Measurements from ENCODE around the gene DCST2. TPM values are rescaled to one million over a fixed set of nuclear protein-coding genes. Genes with fewer than 3 reads are reported as not detected.
"Not testable (repeated sequence)": the region's sequence is repeated elsewhere in the genome, so short reads cannot be mapped to it uniquely, and the experiment has no call there.

DCST2 gene
- total RNA-seq, 1 donor from 2014 or later, result 1.4 TPM

GRCh38 chr1:155000726-155001424 lies 32.7 kb downstream of the DCST2 start:
- ATAC-seq (peak; percentile 56), DNase-seq (ENCODE audit: low spot score) (peak; percentile 97)

- ATAC-seq, result no peak
- DNase-seq (ENCODE audit: low spot score), result peak; percentile 72
Measured at GRCh38 chr1:155000411-155000725, 33.2 kb downstream of the DCST2 start.

DNA sequence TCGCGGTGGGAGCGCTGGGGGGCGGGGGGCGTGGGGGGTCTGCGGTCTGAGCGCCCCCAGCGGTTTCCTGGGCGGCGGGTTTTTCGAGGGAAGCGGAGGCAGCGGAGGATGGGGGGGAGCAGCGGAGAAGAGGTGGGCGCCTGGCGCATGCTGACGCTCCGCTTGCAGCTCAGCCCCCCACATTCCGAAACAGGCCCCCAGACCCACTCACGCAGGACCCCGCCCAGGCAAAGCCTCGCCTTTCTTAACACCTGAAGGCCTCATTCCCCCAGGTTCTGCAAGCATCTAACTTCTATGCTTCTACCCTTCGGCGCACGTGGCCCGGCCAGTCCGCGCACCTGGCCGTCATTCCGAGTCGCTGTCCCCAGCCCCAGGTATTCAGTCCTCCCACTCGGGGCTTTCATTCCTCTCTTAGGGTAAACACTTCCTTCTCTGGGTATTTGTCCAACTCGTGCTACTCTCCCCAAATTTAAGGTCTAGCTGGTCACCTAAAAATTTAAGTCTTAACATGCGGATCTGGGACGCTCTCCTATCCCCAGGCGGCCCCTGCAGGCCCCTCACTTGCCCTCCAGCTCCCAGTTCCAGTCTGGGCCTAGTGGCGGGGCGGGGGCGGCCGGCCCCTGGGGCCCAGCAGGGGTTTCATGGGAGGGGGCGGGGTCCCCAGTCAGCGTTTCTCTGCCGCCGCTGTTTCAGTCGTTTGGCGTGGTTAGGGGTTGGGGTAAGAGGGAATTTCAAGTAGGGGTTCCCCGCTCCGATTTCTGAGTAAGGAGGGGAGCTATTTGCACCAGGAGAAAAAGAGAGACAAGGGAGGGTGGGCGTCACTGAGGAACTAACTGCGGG lies 33.8 kb downstream of the DCST2 start:
- no peak for DNase-seq (ENCODE audit: low spot score)
- no peak for ATAC-seq

GRCh38 chr1:154998818-154999570 lies 34.6 kb downstream of the DCST2 start:
- ATAC-seq (no peak), DNase-seq (ENCODE audit: low spot score) (peak; percentile 68)

GRCh38 chr1:154998201-154998780 lies 35.3 kb downstream of the DCST2 start:
- DNase-seq (ENCODE audit: low spot score) (peak; percentile 51), ATAC-seq (no peak)

DNA sequence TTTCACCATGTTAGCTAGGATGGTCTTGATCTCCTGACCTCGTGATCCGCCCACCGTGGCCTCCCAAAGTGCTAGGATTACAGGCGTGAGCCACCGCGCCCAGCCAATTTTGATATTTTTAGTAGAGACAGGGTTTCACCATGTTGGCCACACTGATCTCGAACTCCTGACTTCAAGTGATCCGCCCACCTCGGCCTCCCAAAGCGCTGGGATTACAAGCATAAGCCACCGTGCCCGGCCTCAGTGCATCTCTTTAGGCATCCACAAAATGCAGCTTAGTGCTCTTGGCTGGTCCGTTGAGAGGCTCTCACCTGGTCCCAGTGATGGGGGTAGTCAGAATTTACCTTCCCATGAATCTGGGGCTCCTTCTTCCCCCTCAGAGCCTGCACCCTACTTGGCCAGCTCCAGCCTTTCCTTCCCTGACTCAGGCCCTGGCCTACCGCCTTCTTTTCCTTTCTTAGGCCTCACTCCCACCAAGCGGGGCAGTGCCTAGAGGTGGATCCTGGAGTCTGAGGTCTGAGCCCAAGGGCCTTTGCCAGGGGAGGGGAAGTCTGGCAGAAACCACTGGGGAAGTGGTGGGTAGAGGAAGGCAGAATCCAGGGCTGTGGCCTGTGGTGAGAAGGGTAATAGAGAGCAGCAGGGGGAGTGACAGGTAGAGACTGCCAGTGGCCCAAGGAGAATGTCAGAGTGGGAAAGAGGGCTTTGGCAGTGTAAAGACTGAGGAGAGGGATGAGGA lies 36.4 kb downstream of the DCST2 start:
- no peak for ATAC-seq
- DNase-seq (ENCODE audit: low spot score), result peak; percentile 45

GRCh38 chr1:154995301-154995983 lies 38.1 kb downstream of the DCST2 start:
- ATAC-seq (peak; percentile 47), DNase-seq (ENCODE audit: low spot score) (peak; percentile 60)

DNA sequence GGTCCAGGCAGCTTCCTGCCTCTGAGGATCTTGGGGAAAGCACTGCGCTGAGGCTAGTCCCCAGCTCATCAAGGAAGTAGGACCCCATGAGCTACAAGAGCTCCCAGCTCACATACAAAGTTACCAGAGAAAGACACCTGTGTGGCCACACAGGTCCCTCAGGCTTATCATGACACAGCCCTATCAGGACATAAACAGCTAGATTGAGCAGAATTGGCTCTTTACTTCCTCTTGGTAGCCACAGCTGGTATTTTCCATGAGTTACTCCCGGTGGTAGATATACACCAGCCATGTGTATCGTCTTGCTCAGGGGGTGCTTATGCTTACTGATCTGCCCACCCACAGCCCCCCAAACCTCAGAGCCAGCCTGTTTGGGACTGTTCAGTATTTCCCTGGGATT lies 39.0 kb downstream of the DCST2 start:
- no peak for ATAC-seq
- no peak for DNase-seq (ENCODE audit: low spot score)

DNA sequence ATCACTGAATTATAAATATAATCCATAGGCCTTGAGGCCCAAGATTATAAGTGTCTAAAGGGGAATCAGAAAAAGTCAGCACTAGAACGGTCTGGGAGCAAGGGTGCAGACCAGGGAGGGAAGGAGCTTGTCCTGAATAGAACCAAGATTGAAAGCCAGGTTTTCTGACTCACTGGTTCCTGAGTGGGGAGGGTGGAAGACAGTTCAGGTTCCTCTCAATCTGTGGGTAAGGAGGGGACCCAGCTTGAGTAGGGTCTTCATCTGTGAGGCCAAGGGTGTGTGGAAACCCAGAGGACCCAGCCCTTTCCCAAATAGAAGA lies 39.4 kb downstream of the DCST2 start:
- ATAC-seq (no peak), DNase-seq (ENCODE audit: low spot score) (no peak)

- no peak for DNase-seq (ENCODE audit: low spot score)
- ATAC-seq, result no peak
Measured at GRCh38 chr1:154993572-154994268, 39.9 kb downstream of the DCST2 start, which contains the start of gene LENEP. LENEP (plus strand) TSS chr1:154993586; CDS start chr1:154993608, 22 bp downstream.

GRCh38 chr1:154992721-154993571 lies 40.6 kb downstream of the DCST2 start:
- no peak for DNase-seq (ENCODE audit: low spot score)

GRCh38 chr1:154990276-154990675 lies 43.3 kb downstream of the DCST2 start:
- no peak for DNase-seq (ENCODE audit: low spot score)
- no peak for ATAC-seq

More at GRCh38 chr1:154992721-154993571, 40.6 kb downstream of the DCST2 start:
- no peak for ATAC-seq

GRCh38 chr1:154989195-154989860 lies 44.3 kb downstream of the DCST2 start:
- no peak for DNase-seq (ENCODE audit: low spot score)
- peak; percentile 28 for ATAC-seq

DNA sequence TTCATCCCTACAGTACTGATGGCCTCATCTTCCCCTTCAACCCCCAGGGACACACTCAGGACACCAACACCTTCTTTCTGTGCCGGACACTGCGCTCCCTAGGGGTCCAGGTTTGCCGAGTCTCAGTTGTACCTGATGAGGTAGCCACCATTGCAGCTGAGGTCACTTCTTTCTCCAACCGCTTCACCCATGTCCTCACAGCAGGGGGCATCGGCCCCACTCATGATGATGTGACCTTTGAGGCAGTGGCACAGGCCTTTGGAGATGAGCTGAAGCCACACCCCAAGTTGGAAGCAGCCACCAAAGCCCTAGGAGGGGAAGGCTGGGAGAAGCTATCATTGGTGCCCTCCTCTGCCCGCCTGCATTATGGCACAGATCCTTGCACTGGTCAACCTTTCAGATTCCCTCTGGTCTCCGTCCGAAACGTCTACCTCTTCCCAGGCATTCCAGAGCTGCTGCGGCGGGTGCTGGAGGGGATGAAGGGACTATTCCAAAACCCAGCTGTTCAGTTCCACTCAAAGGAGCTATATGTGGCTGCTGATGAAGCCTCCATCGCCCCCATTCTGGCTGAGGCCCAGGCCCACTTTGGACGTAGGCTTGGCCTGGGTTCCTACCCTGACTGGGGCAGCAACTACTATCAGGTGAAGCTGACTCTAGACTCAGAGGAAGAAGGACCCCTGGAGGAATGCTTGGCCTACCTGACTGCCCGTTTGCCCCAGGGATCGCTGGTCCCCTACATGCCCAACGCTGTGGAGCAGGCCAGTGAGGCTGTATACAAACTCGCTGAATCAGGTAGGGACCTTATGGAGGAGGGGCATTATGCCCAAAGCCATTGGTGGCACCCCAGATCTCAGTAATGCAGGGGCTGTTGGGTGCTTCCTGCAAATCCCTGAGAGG lies 45.3 kb downstream of the DCST2 start:
- no peak for ATAC-seq
- no peak for DNase-seq (ENCODE audit: low spot score)

DNA sequence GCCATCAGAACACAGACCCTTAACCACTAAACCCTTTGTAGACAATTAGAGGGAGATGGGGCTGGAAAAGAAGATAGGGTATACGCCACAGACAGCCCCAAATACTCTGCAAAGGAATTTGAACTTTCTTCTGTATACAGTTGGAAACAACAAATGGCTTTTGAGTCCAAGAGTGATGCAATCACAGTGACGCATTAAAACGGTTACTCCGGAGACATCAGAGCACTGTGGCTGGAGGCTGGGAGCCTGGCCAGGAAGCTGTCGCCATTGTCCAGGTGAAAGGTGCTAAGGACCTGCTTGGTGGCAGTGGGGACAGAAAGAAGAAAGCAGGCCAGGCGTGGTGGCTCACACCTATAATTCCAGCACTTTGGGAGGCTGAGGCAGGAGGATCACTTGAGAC lies 46.3 kb downstream of the DCST2 start:
- ATAC-seq, result peak; percentile 50
- peak; percentile 86 for DNase-seq (ENCODE audit: low spot score)

- not testable (repeated sequence) for ATAC-seq
Measured at GRCh38 chr1:154986736-154987135, 46.8 kb downstream of the DCST2 start.

More at GRCh38 chr1:154986736-154987135, 46.8 kb downstream of the DCST2 start:
- not testable (repeated sequence) for DNase-seq (ENCODE audit: low spot score)
